SJSA1 (cell line): ENCODE results near the gene PLD4. TPM values are rescaled to one million over a fixed set of nuclear protein-coding genes. Genes with fewer than 3 reads are reported as not detected.

Experiments used
- DNase-seq, 2 experiments: peaks; one replicate each; pipeline ENCODE4 v3.0.0-alpha.2; 2015 to 2020; ENCODE audit warnings: low spot score in 2 of 2, low read depth in 1 of 2
- H3K27ac ChIP-seq: fragments of 250-450 bp; sonication (Bioruptor Pico); 2 replicates; pipeline ENCODE4 v1.5.1; 2020; ENCODE audit warnings: mild to moderate bottlenecking, moderate library complexity
- H3K27me3 ChIP-seq: fragments of 250-450 bp; sonication (Bioruptor Pico); replicated peaks from 2 replicates; pipeline ENCODE4 v1.5.1; 2020; ENCODE audit warnings: mild to moderate bottlenecking, moderate library complexity
- H3K36me3 ChIP-seq: fragments of 250-450 bp; sonication (Bioruptor Pico); 2 replicates; pipeline ENCODE4 v1.5.1; 2020; ENCODE audit warnings: mild to moderate bottlenecking
- H3K4me1 ChIP-seq: fragments of 250-450 bp; sonication (Bioruptor Pico); replicated peaks from 2 replicates; pipeline ENCODE4 v1.6.1; 2021; ENCODE audit warnings: mild to moderate bottlenecking
- H3K4me3 ChIP-seq: fragments of 250-450 bp; sonication (Bioruptor Pico); 2 replicates; pipeline ENCODE4 v1.5.1; 2020; ENCODE audit warnings: mild to moderate bottlenecking
- H3K9me3 ChIP-seq: fragments of 250-450 bp; sonication (Bioruptor Pico); replicated peaks from 2 replicates; pipeline ENCODE4 v1.5.1; 2020; ENCODE audit warnings: mild to moderate bottlenecking
- total RNA-seq: library from RNA; depleted of rRNA; stranded (reverse); fragments of >200 nt; shearing (Covaris generic); gene quantifications from 2 replicates; pipeline ENCODE4 v1.2.3, GENCODE V29; 2014

PLD4 gene
- total RNA-seq, 1 experiment from 2014 or later = not detected

DNA sequence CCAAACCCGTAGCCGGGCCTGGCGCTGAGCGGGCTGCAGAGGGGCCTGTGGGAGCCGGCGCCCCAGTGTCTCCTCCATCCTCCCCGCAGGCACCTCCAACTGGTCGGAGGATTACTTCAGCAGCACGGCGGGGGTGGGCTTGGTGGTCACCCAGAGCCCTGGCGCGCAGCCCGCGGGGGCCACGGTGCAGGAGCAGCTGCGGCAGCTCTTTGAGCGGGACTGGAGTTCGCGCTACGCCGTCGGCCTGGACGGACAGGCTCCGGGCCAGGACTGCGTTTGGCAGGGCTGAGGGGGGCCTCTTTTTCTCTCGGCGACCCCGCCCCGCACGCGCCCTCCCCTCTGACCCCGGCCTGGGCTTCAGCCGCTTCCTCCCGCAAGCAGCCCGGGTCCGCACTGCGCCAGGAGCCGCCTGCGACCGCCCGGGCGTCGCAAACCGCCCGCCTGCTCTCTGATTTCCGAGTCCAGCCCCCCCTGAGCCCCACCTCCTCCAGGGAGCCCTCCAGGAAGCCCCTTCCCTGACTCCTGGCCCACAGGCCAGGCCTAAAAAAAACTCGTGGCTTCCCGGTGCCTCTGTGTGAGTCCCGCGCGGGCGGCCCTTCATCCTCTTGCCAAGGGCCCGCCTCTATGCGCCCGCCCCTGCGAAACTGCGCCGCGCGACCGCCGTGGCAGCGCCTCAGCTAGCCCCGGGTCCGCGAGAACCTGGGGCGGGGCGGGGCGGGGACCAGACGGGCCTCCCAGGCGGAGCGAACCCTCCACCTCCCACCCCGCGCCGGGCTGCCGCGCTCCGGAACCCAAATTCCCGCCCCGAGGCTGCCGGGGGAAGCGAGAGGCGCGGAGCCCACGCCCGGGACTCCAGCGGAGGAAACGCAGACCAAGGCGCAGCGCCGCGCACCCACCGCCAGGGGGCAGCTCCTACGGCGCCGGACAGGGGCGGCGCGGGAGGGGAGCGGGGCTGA is 8.3 kb downstream of the PLD4 start:
- DNase-seq = peak; percentile 84 to 88
- Histone ChIP-seq H3K36me3 (no peaks in the 10 kb centered on the region), H3K4me1 (peaks cover 8% of the 10 kb centered on the region), H3K27ac (no peak overlapping the region), H3K27me3 (no peaks in the 10 kb centered on the region), H3K4me3 (peak overlapping the region; percentile 44), H3K9me3 (no peaks in the 10 kb centered on the region)

DNA sequence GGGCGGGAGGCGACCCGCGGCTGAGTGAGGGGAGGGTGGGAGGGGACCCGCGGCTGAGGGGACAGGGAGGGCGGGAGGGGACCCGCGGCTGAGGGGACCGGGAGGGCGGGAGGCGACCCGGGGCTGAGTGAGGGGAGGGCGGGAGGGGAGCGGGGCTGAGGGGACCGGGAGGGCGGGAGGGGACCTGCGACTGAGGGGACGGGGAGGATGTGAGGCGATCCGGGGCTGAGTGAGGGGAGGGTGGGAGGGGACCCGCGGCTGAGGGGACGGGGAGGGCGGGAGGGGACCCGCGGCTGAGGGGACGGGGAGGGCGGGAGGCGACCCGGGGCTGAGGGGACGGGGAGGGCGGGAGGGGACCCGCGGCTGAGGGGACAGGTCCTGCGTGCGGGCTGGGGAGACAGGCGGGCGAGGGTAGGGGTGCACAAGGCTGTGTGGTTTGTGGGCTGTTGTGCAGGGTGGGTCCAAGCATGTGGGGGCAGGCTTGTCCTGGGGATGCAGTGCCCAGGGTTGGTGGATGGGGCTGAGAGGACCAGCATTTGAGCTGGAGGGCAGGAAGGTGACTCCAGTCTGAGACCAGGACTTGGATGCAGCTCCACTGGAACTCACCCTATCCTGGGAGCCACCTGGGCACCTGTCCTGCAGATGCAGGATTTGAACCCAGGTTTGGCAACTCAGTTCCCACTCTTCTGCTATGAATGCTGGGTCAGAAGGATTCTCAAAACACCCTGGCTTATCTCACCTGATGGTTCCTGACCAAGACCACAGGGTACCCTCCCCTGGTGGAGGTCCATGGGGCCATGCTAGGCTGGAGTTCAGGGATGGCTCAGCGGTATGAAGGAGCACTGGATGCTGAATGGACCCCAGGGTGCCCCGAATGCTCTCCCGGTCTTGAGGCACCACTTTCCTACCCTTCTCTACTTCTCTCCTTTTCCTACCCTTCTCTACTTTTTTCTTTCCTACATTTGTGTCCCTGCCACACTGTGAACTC is 9.4 kb downstream of the PLD4 start:
- DNase-seq = no peak
- no peak overlapping the region for H3K4me3 ChIP-seq
- no peaks in the 10 kb centered on the region for H3K27me3 ChIP-seq

GRCh38 chr14:104935026-104935650 is 10.5 kb downstream of the PLD4 start:
- H3K4me1 ChIP-seq = peaks cover 8% of the 10 kb centered on the region
- H3K36me3 ChIP-seq = no peaks in the 10 kb centered on the region
- DNase-seq = no peak
- no peak overlapping the region for H3K27ac ChIP-seq
- no peaks in the 10 kb centered on the region for H3K27me3 ChIP-seq
- no peaks in the 10 kb centered on the region for H3K9me3 ChIP-seq
- H3K4me3 ChIP-seq = no peak overlapping the region

More for the DNA sequence above, 9.4 kb downstream of the PLD4 start:
- peaks cover 8% of the 10 kb centered on the region for H3K4me1 ChIP-seq
- no peaks in the 10 kb centered on the region for H3K36me3 ChIP-seq
- no peak overlapping the region for H3K27ac ChIP-seq
- no peaks in the 10 kb centered on the region for H3K9me3 ChIP-seq

GRCh38 chr14:104935955-104936354 is 11.3 kb downstream of the PLD4 start:
- Histone ChIP-seq H3K27me3 (no peaks in the 10 kb centered on the region), H3K36me3 (no peaks in the 10 kb centered on the region)
- no peak for DNase-seq

GRCh38 chr14:104936361-104937155 is 11.9 kb downstream of the PLD4 start:
- H3K4me1 ChIP-seq = peaks cover 8% of the 10 kb centered on the region
- H3K27me3 ChIP-seq = no peaks in the 10 kb centered on the region
- H3K27ac ChIP-seq = no peak overlapping the region
- no peaks in the 10 kb centered on the region for H3K36me3 ChIP-seq
- DNase-seq = no peak
- H3K9me3 ChIP-seq = no peaks in the 10 kb centered on the region
- H3K4me3 ChIP-seq = no peak overlapping the region

More at GRCh38 chr14:104935955-104936354, 11.3 kb downstream of the PLD4 start:
- no peaks in the 10 kb centered on the region for H3K9me3 ChIP-seq
- H3K4me3 ChIP-seq = no peak overlapping the region
- peaks cover 8% of the 10 kb centered on the region for H3K4me1 ChIP-seq
- H3K27ac ChIP-seq = no peak overlapping the region

DNA sequence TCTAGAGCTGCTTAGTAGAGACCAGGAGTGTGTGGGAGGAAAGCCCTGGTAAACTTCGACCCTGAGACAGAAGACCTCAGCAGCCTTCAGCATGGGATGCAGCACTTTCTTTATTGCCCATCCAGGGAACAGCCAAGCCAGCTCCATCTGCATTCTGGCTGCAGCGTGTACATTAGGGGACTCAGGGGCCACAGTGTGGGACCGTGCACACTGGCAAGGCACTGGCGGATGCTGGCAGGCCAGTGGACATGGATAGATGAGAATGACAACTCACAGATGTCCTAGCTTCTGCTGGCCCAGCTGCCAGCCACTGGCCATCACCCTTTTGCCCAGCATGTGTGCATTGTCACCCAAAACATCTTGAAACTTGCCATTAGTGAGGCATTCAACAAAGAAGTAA is 12.5 kb downstream of the PLD4 start:
- Histone ChIP-seq H3K27ac (no peak overlapping the region), H3K4me3 (no peak overlapping the region), H3K27me3 (no peaks in the 10 kb centered on the region), H3K36me3 (no peaks in the 10 kb centered on the region), H3K4me1 (peaks cover 8% of the 10 kb centered on the region), H3K9me3 (no peaks in the 10 kb centered on the region)
- no peak for DNase-seq

GRCh38 chr14:104937694-104938365 is 13.2 kb downstream of the PLD4 start:
- Histone ChIP-seq H3K9me3 (no peaks in the 10 kb centered on the region), H3K27me3 (no peaks in the 10 kb centered on the region), H3K36me3 (no peaks in the 10 kb centered on the region), H3K4me1 (peaks cover 4% of the 10 kb centered on the region), H3K4me3 (no peak overlapping the region), H3K27ac (no peak overlapping the region)
- DNase-seq = no peak

GRCh38 chr14:104938436-104938835 is 13.8 kb downstream of the PLD4 start:
- Histone ChIP-seq H3K9me3 (no peaks in the 10 kb centered on the region), H3K27me3 (no peaks in the 10 kb centered on the region), H3K4me1 (no peaks in the 10 kb centered on the region), H3K27ac (no peak overlapping the region), H3K36me3 (no peaks in the 10 kb centered on the region), H3K4me3 (no peak overlapping the region)
- DNase-seq = no peak

DNA sequence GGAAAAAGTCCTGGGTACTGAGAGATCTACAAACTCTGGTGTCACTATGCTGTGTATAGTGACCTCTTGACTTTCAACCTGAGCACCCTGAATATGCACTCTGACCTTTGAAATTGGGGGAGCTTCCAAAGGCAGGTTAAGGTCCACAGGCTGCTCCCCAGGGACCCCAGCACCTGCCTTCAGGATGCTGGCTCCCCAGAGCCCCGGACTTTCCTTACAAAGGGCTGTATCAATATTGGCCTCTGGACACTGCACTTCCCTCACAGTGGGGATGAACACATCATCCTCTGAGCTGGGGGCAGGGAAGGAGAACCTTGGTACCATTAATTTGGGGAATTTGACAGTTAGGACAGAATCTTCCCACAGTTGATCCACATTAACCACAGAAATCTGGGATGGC is 14.3 kb downstream of the PLD4 start:
- Histone ChIP-seq H3K27ac (no peak overlapping the region), H3K9me3 (no peaks in the 10 kb centered on the region)
- DNase-seq = no peak

GRCh38 chr14:104939666-104940410 is 15.2 kb downstream of the PLD4 start:
- Histone ChIP-seq H3K36me3 (no peaks in the 10 kb centered on the region), H3K4me1 (no peaks in the 10 kb centered on the region), H3K27ac (no peak overlapping the region), H3K27me3 (no peaks in the 10 kb centered on the region), H3K4me3 (no peak overlapping the region), H3K9me3 (no peaks in the 10 kb centered on the region)
- no peak for DNase-seq

More for the DNA sequence above, 14.3 kb downstream of the PLD4 start:
- no peaks in the 10 kb centered on the region for H3K27me3 ChIP-seq
- H3K36me3 ChIP-seq = no peaks in the 10 kb centered on the region
- no peaks in the 10 kb centered on the region for H3K4me1 ChIP-seq
- no peak overlapping the region for H3K4me3 ChIP-seq

GRCh38 chr14:104940526-104941150 is 16.0 kb downstream of the PLD4 start:
- H3K4me3 ChIP-seq = no peak overlapping the region
- no peaks in the 10 kb centered on the region for H3K9me3 ChIP-seq
- no peaks in the 10 kb centered on the region for H3K36me3 ChIP-seq
- no peak for DNase-seq
- H3K27me3 ChIP-seq = no peaks in the 10 kb centered on the region
- H3K27ac ChIP-seq = no peak overlapping the region
- no peaks in the 10 kb centered on the region for H3K4me1 ChIP-seq
